A549 (cell line): Measurements from ENCODE around the gene NBEAL2. TPM values are rescaled to one million over a fixed set of nuclear protein-coding genes. Genes with fewer than 3 reads are reported as not detected.
A peak's percentile ranks its signal among the peaks of the same experiment; 100 is the strongest.

Experiments used
- ATAC-seq, 2 experiments: fragments of 200-7000 bp in 1 of 2; fragments of >200 bp in 1 of 2; cut with Nextera tagmentation in 1 of 2; cut with Tn5 transposase in 1 of 2; 3 replicates each; pipeline versions ENCODE4 v1.8.0 to v1.9.1; 2018 to 2020; ENCODE audit warnings: mild to moderate bottlenecking in 1 of 2, moderate library complexity in 1 of 2
- CTCF ChIA-PET: fragments of 300-600 bp; sonication (Branson Sonifier 250); formaldehyde crosslinking; extraction: SDS; loops from one replicate; lab custom pipeline; 2021; ENCODE audit warnings: antibody characterized with exemption, inconsistent platforms; lab: Yijun Ruan, JAX
- POLR2A ChIA-PET: fragments of 350-600 bp; formaldehyde crosslinking; extraction: SDS; loops from one replicate; lab custom pipeline; 2021; ENCODE audit warnings: antibody characterized with exemption, inconsistent platforms; lab: Yijun Ruan, JAX
- DNase-seq, 2 experiments: peaks; one replicate each; pipeline versions ENCODE4 v3.0.0 to v3.0.0-alpha.2; 2011 to 2016; ENCODE audit warnings: low read depth in 1 of 2, low spot score in 1 of 2
- FAIRE-seq: peaks from 2 replicates; lab custom pipeline; 2011; peaks lifted over from hg19 to GRCh38; lab: Jason Lieb, UNC
- H3K27ac ChIP-seq, 2 experiments: fragments of >200 bp; sonication (Bioruptor Twin); formaldehyde crosslinking; 3 replicates each; pipeline ENCODE4 v1.5.1; 2016 to 2017
- H3K4me1 ChIP-seq: fragments of >200 bp; sonication (Bioruptor Twin); formaldehyde crosslinking; 3 replicates; pipeline ENCODE4 v1.6.1; 2016
- H3K4me2 ChIP-seq: fragments of >200 bp; sonication (Bioruptor Twin); formaldehyde crosslinking; 3 replicates; pipeline ENCODE4 v1.6.1; 2016
- H3K4me3 ChIP-seq: fragments of >200 bp; sonication (Bioruptor Twin); formaldehyde crosslinking; 3 replicates; pipeline ENCODE4 v1.5.1; 2016
- H3K9me3 ChIP-seq: fragments of >200 bp; sonication (Bioruptor Twin); formaldehyde crosslinking; 3 replicates; pipeline ENCODE4 v1.6.1; 2016
- ATOH8 ChIP-seq: fragments of 250-450 bp; sonication (Bioruptor Pico); IDR thresholded peaks from 2 replicates; pipeline ENCODE4 v1.5.0; 2020; ENCODE audit warnings: low read depth, mild to moderate bottlenecking, moderate library complexity
- BCL3 ChIP-seq: fragments of >200 bp; sonication (Bioruptor Twin); formaldehyde crosslinking; IDR thresholded peaks from 3 replicates; pipeline ENCODE4 v1.6.1; 2016
- CBX2 ChIP-seq: fragments of 200-600 bp; sonication (generic); IDR thresholded peaks from 2 replicates; pipeline ENCODE4 v1.6.1; 2016; ENCODE audit warnings: low read depth, mild to moderate bottlenecking, borderline replicate concordance
- CBX8 ChIP-seq: fragments of 200-600 bp; sonication (generic); IDR thresholded peaks from 2 replicates; pipeline ENCODE4 v1.6.1; 2016
- CHD4 ChIP-seq: fragments of 200-600 bp; sonication (generic); IDR thresholded peaks from 2 replicates; pipeline ENCODE4 v1.6.1; 2016; ENCODE audit warnings: antibody characterized with exemption, mild to moderate bottlenecking, borderline replicate concordance
- E2F6 ChIP-seq: IDR thresholded peaks from 2 replicates; pipeline ENCODE4 v1.6.1; 2012; ENCODE audit warnings: low read depth, borderline replicate concordance
- FOSL2 ChIP-seq, 2 experiments: fragments of 450-650 bp in 1 of 2; fragments of >200 bp in 1 of 2; sonication (Bioruptor Twin) in 1 of 2; formaldehyde crosslinking; IDR thresholded peaks; 2 replicates each; pipeline versions ENCODE4 v1.5.0 to v1.6.1; 2016 to 2020; ENCODE audit warnings: mild to moderate bottlenecking in 1 of 2, moderate library complexity in 1 of 2
- GATA3 ChIP-seq: IDR thresholded peaks from 2 replicates; pipeline ENCODE4 v1.6.1; 2012; ENCODE audit warnings: borderline replicate concordance
- HDAC2 ChIP-seq: fragments of 200-600 bp; sonication (generic); IDR thresholded peaks from 2 replicates; pipeline ENCODE4 v1.6.1; 2016
- HES2 ChIP-seq: fragments of >200 bp; sonication (Bioruptor Twin); formaldehyde crosslinking; IDR thresholded peaks from 2 replicates; pipeline ENCODE4 v1.6.1; 2016
- HOXB13 ChIP-seq: fragments of 250-450 bp; sonication (Bioruptor Pico); IDR thresholded peaks from 2 replicates; pipeline ENCODE4 v1.5.0; 2020; ENCODE audit warnings: low read depth, mild to moderate bottlenecking, moderate library complexity
- JUN ChIP-seq, 2 experiments: fragments of >200 bp; sonication (Bioruptor Twin); formaldehyde crosslinking; IDR thresholded peaks; 2 replicates in 1 of 2; 3 replicates in 1 of 2; pipeline ENCODE4 v1.6.1; 2016 to 2017
- MAFK ChIP-seq: fragments of 450-650 bp; IDR thresholded peaks from 2 replicates; pipeline ENCODE4 v1.6.1; 2014; ENCODE audit not compliant: partially characterized antibody
- MYC ChIP-seq: IDR thresholded peaks from 2 replicates; pipeline ENCODE4 v1.6.1; 2012; ENCODE audit warnings: mild to moderate bottlenecking, inconsistent platforms, low read length, improper control_type of control experiment, borderline replicate concordance
- PHF8 ChIP-seq: fragments of 200-600 bp; sonication (generic); IDR thresholded peaks from 2 replicates; pipeline ENCODE4 v1.6.1; 2016; ENCODE audit warnings: low read depth, mild to moderate bottlenecking, antibody characterized with exemption, moderate library complexity, borderline replicate concordance
- POLR2A ChIP-seq: IDR thresholded peaks from 2 replicates; pipeline ENCODE4 v1.6.1; 2012; ENCODE audit warnings: mild to moderate bottlenecking, low read length
- RNF2 ChIP-seq: fragments of 200-600 bp; sonication (generic); IDR thresholded peaks from 2 replicates; pipeline ENCODE4 v1.6.1; 2016; ENCODE audit warnings: low read depth, mild to moderate bottlenecking, antibody characterized with exemption, moderate library complexity, borderline replicate concordance
- SMC3 ChIP-seq: fragments of >200 bp; sonication (Bioruptor Twin); formaldehyde crosslinking; IDR thresholded peaks from 3 replicates; pipeline ENCODE4 v1.6.1; 2018; ENCODE audit warnings: inconsistent platforms
- USF2 ChIP-seq: fragments of 450-650 bp; IDR thresholded peaks from 2 replicates; pipeline ENCODE4 v1.6.1; 2014; ENCODE audit warnings: antibody characterized with exemption
- ZFP36 ChIP-seq: fragments of 450-650 bp; IDR thresholded peaks from 2 replicates; pipeline ENCODE4 v1.6.1; 2014; ENCODE audit warnings: borderline replicate concordance; ENCODE audit not compliant: partially characterized antibody
- WGBS: methylation state at CpG from one replicate; pipeline ENCODE4 v1.1.6; 2017; ENCODE audit errors: missing lambda C conversion rate; 5-methylcytosine and 5-hydroxymethylcytosine counted together
- polyA plus RNA-seq, 4 experiments: library from polyadenylated mRNA; depleted of rRNA in 3 of 4; stranded (reverse); fragments of >200 nt; fragmentation: RNase III in 1 of 4; extraction: RNeasy Plus Mini Kit Qiagen cat#74134 plus additional on column Dnase treatment in 1 of 4; gene quantifications; 2 replicates in 3 of 4; 3 replicates in 1 of 4; pipeline ENCODE4 v1.2.3, GENCODE V29; 2011 to 2017

NBEAL2 gene
- polyA plus RNA-seq, 2 of the 4 experiments (the other 2 are of a cell fraction), result 9.6 to 47.3 TPM

- peak in 1 of 2 experiments; percentile 34 for DNase-seq
- FAIRE-seq, result no peak
- H3K4me1 ChIP-seq, result peaks cover 91% of the 10 kb centered on the region
- no peak for TF ChIP-seq E2F6
- no peak for TF ChIP-seq HDAC2
- TF ChIP-seq BCL3, result no peak
- TF ChIP-seq HOXB13, result no peak
- TF ChIP-seq MYC, result no peak
- no peak for TF ChIP-seq PHF8
- TF ChIP-seq HES2, result no peak
- peak; percentile 85 for TF ChIP-seq GATA3
- TF ChIP-seq FOSL2 (IDR thresholded peaks at IDR 0.05), result no peak
- peak; percentile 29; the same call in 1 of the 2 replicates for TF ChIP-seq FOSL2 (CRISPR knock-in tag; IDR thresholded peaks at IDR 0.05)
- TF ChIP-seq SMC3, result no peak
- H3K4me3 ChIP-seq, result no peak overlapping the region
- 13% methylated on average over 7 of the region's 7 CpGs for WGBS
- H3K27ac ChIP-seq, result peak overlapping the region; percentile 90 to 97
- H3K9me3 ChIP-seq, result no peaks in the 10 kb centered on the region
- ATAC-seq, result peak; percentile 42 to 44
- ChIA-PET CTCF (interaction anchor here (0.8 to 3.9 kb wide), 8 partner anchors 11 to 37 kb away, joined by 3 to 27 read pairs (median 3); no protein-coding TSS in a partner anchor), POLR2A (interaction anchor here (1.7 kb wide), 1 partner anchor 30 kb away, joined by 19 read pairs; the partner anchor contains the start of gene CCDC12)
- H3K4me2 ChIP-seq, result peak overlapping the region; percentile 87
Observed at GRCh38 chr3:46946856-46947545, 32.5 kb upstream of the NBEAL2 start.

GRCh38 chr3:46947546-46947901, 31.9 kb upstream of the NBEAL2 start:
- WGBS, result 39% methylated on average over 3 of the region's 4 CpGs
- H3K4me2 ChIP-seq, result peak overlapping the region; percentile 87
- no peaks in the 10 kb centered on the region for H3K9me3 ChIP-seq
- CTCF ChIA-PET, result interaction anchor here (0.8 to 3.9 kb wide), 9 partner anchors 11 to 50 kb away, joined by 3 to 27 read pairs (median 3); no protein-coding TSS in a partner anchor
- FAIRE-seq, result no peak
- no peak for TF ChIP-seq RNF2
- TF ChIP-seq POLR2A, result no peak
- TF ChIP-seq MAFK, result no peak
- TF ChIP-seq CHD4, result no peak
- TF ChIP-seq FOSL2 (IDR thresholded peaks at IDR 0.05), result no peak
- no peak for TF ChIP-seq FOSL2 (CRISPR knock-in tag; IDR thresholded peaks at IDR 0.05)
- TF ChIP-seq CBX2, result no peak
- no peak for TF ChIP-seq JUN (IDR thresholded peaks at IDR 0.05)
- TF ChIP-seq ATOH8 (CRISPR knock-in tag), result no peak
- TF ChIP-seq CBX8, result no peak
- no peak for TF ChIP-seq ZFP36
- no peak for TF ChIP-seq USF2
- POLR2A ChIA-PET, result interaction anchor here (1.7 to 1.8 kb wide), 2 partner anchors 12 to 29 kb away, joined by 8 to 19 read pairs; partner anchors contain the start of gene CCDC12
- ATAC-seq, result no peak
- DNase-seq, result no peak
- 0 out of 3 replicates have a peak overlapping the region, but pooled peaks have one; percentile 14 for H3K4me3 ChIP-seq
- peaks cover 86% of the 10 kb centered on the region for H3K4me1 ChIP-seq
- H3K27ac ChIP-seq, result peak overlapping the region; percentile 90 to 97
